ENCODE results near the gene KCTD2. TPM values are rescaled to one million over a fixed set of nuclear protein-coding genes. Genes with fewer than 3 reads are reported as not detected.
A peak's percentile ranks its signal among the peaks of the same experiment; 100 is the strongest.
"Not testable (repeated sequence)": the region's sequence is repeated elsewhere in the genome, so short reads cannot be mapped to it uniquely, and the experiment has no call there.

The KCTD2 gene
- total and polyA plus RNA-seq, 8 donors, result 6.3 to 14.6 (median 8.7) TPM

DNA sequence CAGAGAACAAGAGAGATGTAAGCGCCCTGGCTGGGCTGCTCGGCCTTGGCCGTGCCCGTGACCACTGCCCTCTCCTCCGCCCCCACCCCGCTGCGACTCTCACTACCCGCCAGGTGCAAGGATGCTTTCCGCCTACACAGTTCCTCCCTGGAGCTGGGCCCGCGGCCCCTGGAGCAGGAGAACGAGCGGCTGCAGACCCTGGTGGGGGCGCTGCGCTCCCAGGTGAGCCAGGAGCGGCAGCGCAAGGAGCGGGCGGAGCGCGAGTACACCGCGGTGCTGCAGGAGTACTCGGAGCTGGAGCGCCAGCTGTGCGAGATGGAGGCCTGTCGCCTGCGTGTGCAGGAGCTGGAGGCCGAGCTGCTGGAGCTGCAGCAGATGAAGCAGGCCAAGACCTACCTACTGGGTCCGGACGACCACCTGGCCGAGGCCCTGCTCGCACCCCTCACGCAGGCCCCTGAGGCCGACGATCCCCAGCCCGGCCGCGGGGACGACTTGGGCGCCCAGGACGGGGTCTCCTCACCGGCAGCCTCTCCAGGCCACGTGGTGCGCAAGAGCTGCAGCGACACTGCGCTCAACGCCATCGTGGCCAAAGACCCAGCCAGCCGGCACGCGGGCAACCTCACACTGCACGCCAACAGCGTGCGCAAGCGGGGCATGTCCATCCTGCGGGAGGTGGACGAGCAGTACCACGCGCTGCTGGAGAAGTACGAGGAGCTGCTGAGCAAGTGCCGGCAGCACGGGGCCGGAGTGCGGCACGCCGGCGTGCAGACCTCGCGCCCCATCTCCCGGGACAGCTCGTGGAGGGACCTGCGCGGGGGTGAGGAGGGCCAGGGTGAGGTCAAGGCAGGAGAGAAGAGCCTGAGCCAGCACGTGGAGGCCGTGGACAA lies 43.7 kb upstream of the KCTD2 start:
- H3K27me3 ChIP-seq, result no peaks in the 10 kb centered on the region
- H3K4me3 ChIP-seq, result no peak overlapping the region
- no peak for FAIRE-seq
- H3K9me3 ChIP-seq, result no peaks in the 10 kb centered on the region
- ATAC-seq, result no peak
- no peak for DNase-seq
- no peak overlapping the region for H3K27ac ChIP-seq
- TF ChIP-seq, protein P1, sequence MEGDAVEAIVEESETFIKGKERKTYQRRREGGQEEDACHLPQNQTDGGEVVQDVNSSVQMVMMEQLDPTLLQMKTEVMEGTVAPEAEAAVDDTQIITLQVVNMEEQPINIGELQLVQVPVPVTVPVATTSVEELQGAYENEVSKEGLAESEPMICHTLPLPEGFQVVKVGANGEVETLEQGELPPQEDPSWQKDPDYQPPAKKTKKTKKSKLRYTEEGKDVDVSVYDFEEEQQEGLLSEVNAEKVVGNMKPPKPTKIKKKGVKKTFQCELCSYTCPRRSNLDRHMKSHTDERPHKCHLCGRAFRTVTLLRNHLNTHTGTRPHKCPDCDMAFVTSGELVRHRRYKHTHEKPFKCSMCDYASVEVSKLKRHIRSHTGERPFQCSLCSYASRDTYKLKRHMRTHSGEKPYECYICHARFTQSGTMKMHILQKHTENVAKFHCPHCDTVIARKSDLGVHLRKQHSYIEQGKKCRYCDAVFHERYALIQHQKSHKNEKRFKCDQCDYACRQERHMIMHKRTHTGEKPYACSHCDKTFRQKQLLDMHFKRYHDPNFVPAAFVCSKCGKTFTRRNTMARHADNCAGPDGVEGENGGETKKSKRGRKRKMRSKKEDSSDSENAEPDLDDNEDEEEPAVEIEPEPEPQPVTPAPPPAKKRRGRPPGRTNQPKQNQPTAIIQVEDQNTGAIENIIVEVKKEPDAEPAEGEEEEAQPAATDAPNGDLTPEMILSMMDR (IDR thresholded peaks at IDR 0.05), result no peak
- 86 to 89% methylated on average over 73 to 76 of the region's 76 CpGs for WGBS, 2 donors
- H3K36me3 ChIP-seq, result peaks cover 0 to 8% (median 0%) of the 10 kb centered on the region in 3 donors
- H3K4me1 ChIP-seq, result no peaks in the 10 kb centered on the region
- intact Hi-C loops (cut with DNase I), result no loop called here

DNA sequence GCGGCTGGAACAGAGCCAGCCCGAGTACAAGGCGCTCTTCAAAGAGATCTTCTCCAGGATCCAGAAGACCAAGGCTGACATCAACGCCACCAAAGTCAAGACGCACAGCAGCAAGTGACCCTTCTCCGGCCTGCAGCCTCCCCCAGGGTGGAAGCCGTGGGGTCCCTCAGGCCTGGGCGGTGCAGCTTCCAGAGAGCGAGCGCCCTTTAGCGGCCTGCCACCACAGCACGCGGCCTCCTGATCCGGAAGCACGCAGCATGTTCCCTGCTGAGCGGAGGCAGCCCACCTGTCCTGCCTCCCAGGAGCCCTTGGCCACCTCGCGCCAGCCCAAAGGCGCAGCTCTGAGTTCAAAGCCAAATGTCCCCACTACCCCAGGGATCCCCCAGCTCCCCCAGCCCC lies 43.1 kb upstream of the KCTD2 start:
- H3K9me3 ChIP-seq, result no peaks in the 10 kb centered on the region
- H3K27ac ChIP-seq, result no peak overlapping the region
- ATAC-seq, result peak in 1 of 4 donors; percentile 18
- peaks cover 0 to 8% (median 0%) of the 10 kb centered on the region in 3 donors for H3K36me3 ChIP-seq
- intact Hi-C loops (cut with DNase I), result no loop called here
- WGBS, 2 donors, result 90 to 91% methylated on average over 18 to 19 of the region's 19 CpGs
- no peak overlapping the region for H3K4me3 ChIP-seq
- FAIRE-seq, result no peak
- no peaks in the 10 kb centered on the region for H3K4me1 ChIP-seq
- H3K27me3 ChIP-seq, result no peaks in the 10 kb centered on the region
- TF ChIP-seq, protein P1 (IDR thresholded peaks at IDR 0.05), result no peak
- DNase-seq, result no peak

DNA sequence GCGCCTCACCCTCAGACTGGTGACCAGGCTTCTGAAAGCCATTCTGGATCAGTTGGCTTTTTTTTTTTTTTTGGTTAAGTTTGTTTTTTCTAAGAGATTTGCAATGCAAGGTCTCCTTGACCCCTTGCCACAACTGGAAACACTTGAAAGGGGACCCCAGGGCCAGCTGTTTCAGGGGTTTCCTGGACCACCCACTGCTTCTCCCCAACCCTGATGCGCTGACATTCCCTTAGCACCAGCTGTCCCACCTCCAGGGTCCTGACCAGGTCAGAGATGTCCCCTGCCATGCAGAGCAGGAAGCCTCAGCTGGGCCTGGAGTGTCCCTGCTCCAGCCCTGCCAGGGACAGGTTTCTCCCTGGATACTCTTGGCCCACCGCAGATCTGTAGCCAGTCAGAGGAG lies 42.7 kb upstream of the KCTD2 start:
- no peak for ATAC-seq
- DNase-seq, result no peak
- H3K27me3 ChIP-seq, result no peaks in the 10 kb centered on the region
- H3K4me3 ChIP-seq, result no peak overlapping the region
- 93% methylated on average over 3 of the region's 3 CpGs for WGBS, 2 donors
- H3K4me1 ChIP-seq, result no peaks in the 10 kb centered on the region
- no peak overlapping the region for H3K27ac ChIP-seq
- FAIRE-seq, result no peak
- H3K36me3 ChIP-seq, result peaks cover 0 to 8% (median 0%) of the 10 kb centered on the region in 3 donors
- intact Hi-C loops (cut with DNase I), result no loop called here
- H3K9me3 ChIP-seq, result no peaks in the 10 kb centered on the region
- TF ChIP-seq, protein P1 (IDR thresholded peaks at IDR 0.05), result no peak

DNA sequence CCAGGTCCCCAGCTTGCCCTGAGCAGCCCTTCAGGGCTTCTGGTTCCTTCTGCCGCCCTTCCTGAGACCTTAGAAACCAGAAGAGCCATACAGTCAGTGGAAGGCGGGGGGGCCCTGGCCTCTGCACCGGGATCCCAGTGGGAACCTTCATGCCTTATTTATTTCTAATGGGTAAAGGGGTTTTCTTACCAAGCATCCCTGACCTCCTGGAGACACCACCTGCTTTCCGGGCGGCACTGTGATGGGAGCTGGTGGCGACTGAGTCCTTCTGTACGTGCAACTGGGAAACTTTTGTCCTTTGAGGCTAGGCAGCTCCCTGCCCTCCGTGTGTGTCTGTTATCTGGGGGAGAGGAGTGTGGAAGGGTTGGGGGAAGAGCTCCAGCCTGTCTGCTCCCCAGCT lies 41.7 kb upstream of the KCTD2 start:
- 79 to 81% methylated on average over 8 of the region's 8 CpGs for WGBS, 2 donors
- H3K4me1 ChIP-seq, result no peaks in the 10 kb centered on the region
- ATAC-seq, result no peak
- H3K4me3 ChIP-seq, result no peak overlapping the region
- H3K27me3 ChIP-seq, result no peaks in the 10 kb centered on the region
- intact Hi-C loops (cut with DNase I), result no loop called here
- peaks cover 0 to 8% (median 0%) of the 10 kb centered on the region in 3 donors for H3K36me3 ChIP-seq
- no peak for FAIRE-seq
- TF ChIP-seq, protein P1 (IDR thresholded peaks at IDR 0.05), result no peak
- no peak for DNase-seq
- no peaks in the 10 kb centered on the region for H3K9me3 ChIP-seq
- no peak overlapping the region for H3K27ac ChIP-seq

DNA sequence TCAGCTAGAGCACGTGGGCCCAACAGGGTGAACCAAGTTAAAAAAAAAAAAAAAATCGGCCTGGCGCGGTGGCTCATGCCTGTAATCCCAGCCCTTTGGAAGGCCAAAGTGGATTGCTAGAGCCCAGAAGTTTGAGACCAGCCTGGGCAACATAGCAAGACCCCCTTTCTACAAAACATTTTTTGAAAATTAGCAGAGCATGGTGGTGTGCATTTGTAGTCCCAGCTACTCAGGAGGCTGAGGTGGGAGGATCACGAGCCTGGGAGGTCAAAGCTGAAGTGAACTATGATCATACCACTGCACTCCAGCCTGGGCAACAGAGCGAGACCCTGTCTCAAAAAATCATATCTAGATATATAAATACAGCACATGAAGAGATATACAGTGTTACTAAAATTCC lies 40.9 kb upstream of the KCTD2 start:
- FAIRE-seq; intact Hi-C loops (cut with DNase I): not testable (repeated sequence)

More for the DNA sequence above, 40.9 kb upstream of the KCTD2 start:
- H3K4me3 ChIP-seq, ATAC-seq, H3K36me3 ChIP-seq, H3K27me3 ChIP-seq, H3K4me1 ChIP-seq, H3K9me3 ChIP-seq, H3K27ac ChIP-seq, DNase-seq: not testable (repeated sequence)
- WGBS, 2 donors, result 83 to 89% methylated on average over 6 of the region's 6 CpGs
